ENCODE measurements around the gene TRAPPC2.
A peak's percentile ranks its signal among the peaks of the same experiment; 100 is the strongest.

TRAPPC2 gene

DNA sequence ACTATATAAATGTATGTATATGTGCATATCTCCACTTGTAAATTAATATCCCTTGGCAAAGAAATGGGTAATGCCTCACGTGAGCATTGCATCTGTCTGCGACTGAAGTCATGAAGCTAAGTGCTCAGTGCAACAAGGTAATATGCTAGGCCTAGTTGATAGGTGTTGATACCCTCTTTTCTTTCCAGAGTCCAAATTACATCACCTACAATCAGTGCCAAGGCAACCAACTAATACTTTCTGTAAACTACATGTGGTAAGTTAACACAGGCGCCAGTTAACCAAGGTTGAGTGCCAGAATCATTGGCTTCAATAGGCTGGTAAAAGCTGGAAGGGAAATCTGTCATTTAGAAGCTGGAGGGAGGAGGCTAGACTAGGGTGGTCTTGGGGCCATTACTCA is 41.4 kb upstream of the TRAPPC2 start:
- no peaks in the 10 kb centered on the region for H3K27me3 ChIP-seq (ENCODE audit: insufficient read depth, poor library complexity, severe bottlenecking)
- H3K4me3 ChIP-seq (ENCODE audit: severe bottlenecking), result no peak overlapping the region
- H3K4me1 ChIP-seq (ENCODE audit: insufficient read depth, poor library complexity, severe bottlenecking), result no peaks in the 10 kb centered on the region
- H3K9me3 ChIP-seq (ENCODE audit: severe bottlenecking), result no peaks in the 10 kb centered on the region
- H3K36me3 ChIP-seq (ENCODE audit: low read depth), result no peaks in the 10 kb centered on the region
- DNase-seq (ENCODE audit: low spot score), result no peak
- H3K27ac ChIP-seq (ENCODE audit: poor library complexity, severe bottlenecking), result no peak overlapping the region
- ATAC-seq (ENCODE audit: low read depth), result no peak
- TF ChIP-seq CTCF (IDR thresholded peaks at IDR 0.05; ENCODE audit: poor library complexity, severe bottlenecking), result no peak

GRCh38 chrX:13774696-13775095 is 40.3 kb upstream of the TRAPPC2 start:
- Histone ChIP-seq H3K27ac (ENCODE audit: poor library complexity, severe bottlenecking) (no peak overlapping the region), H3K36me3 (ENCODE audit: low read depth) (no peaks in the 10 kb centered on the region), H3K4me3 (ENCODE audit: severe bottlenecking) (no peak overlapping the region), H3K27me3 (ENCODE audit: insufficient read depth, poor library complexity, severe bottlenecking) (no peaks in the 10 kb centered on the region), H3K9me3 (ENCODE audit: severe bottlenecking) (no peaks in the 10 kb centered on the region), H3K4me1 (ENCODE audit: insufficient read depth, poor library complexity, severe bottlenecking) (no peaks in the 10 kb centered on the region)
- ATAC-seq (ENCODE audit: low read depth) (no peak), DNase-seq (ENCODE audit: low spot score) (no peak)
- TF ChIP-seq CTCF (IDR thresholded peaks at IDR 0.05; ENCODE audit: poor library complexity, severe bottlenecking), result no peak

- Histone ChIP-seq H3K4me1 (ENCODE audit: insufficient read depth, poor library complexity, severe bottlenecking) (no peaks in the 10 kb centered on the region), H3K27ac (ENCODE audit: poor library complexity, severe bottlenecking) (no peak overlapping the region), H3K4me3 (ENCODE audit: severe bottlenecking) (no peak overlapping the region), H3K27me3 (ENCODE audit: insufficient read depth, poor library complexity, severe bottlenecking) (no peaks in the 10 kb centered on the region), H3K9me3 (ENCODE audit: severe bottlenecking) (no peaks in the 10 kb centered on the region), H3K36me3 (ENCODE audit: low read depth) (peaks cover 13% of the 10 kb centered on the region)
- no peak for TF ChIP-seq CTCF (IDR thresholded peaks at IDR 0.05; ENCODE audit: poor library complexity, severe bottlenecking)
- DNase-seq (ENCODE audit: low spot score) (no peak), ATAC-seq (ENCODE audit: low read depth) (no peak)
These were observed 35.7 kb upstream of the TRAPPC2 start for GRCh38 chrX:13770013-13770535.

GRCh38 chrX:13768939-13769338 is 34.5 kb upstream of the TRAPPC2 start:
- ATAC-seq (ENCODE audit: low read depth), result no peak
- Histone ChIP-seq H3K36me3 (ENCODE audit: low read depth) (peaks cover 13% of the 10 kb centered on the region), H3K4me3 (ENCODE audit: severe bottlenecking) (no peak overlapping the region), H3K9me3 (ENCODE audit: severe bottlenecking) (no peaks in the 10 kb centered on the region), H3K27me3 (ENCODE audit: insufficient read depth, poor library complexity, severe bottlenecking) (no peaks in the 10 kb centered on the region), H3K27ac (ENCODE audit: poor library complexity, severe bottlenecking) (no peak overlapping the region), H3K4me1 (ENCODE audit: insufficient read depth, poor library complexity, severe bottlenecking) (no peaks in the 10 kb centered on the region)
- TF ChIP-seq CTCF (IDR thresholded peaks at IDR 0.05; ENCODE audit: poor library complexity, severe bottlenecking), result no peak
- DNase-seq (ENCODE audit: low spot score), result no peak

DNA sequence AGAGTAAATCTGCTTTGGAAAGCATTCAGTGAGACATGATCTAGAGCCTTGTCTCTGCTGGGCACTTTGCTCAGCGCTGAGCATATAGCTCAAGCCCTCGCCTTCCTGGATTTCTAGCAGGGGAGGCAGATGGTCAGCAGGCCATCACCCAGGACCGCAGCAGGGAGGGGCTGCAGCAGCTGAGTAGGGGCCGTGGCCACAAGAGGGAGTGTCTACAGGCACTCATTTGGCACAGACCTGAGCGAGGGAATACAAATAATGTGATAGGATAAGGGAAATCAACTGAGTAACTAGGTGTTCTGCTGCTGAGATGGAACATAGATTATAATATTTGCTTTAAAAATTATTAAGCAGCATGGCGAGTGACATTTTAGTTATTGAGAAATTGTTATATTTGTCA is 30.3 kb upstream of the TRAPPC2 start:
- H3K27me3 ChIP-seq (ENCODE audit: insufficient read depth, poor library complexity, severe bottlenecking), result no peaks in the 10 kb centered on the region
- no peak overlapping the region for H3K27ac ChIP-seq (ENCODE audit: poor library complexity, severe bottlenecking)
- DNase-seq (ENCODE audit: low spot score), result no peak
- no peak for ATAC-seq (ENCODE audit: low read depth)
- no peak overlapping the region for H3K4me3 ChIP-seq (ENCODE audit: severe bottlenecking)
- no peaks in the 10 kb centered on the region for H3K9me3 ChIP-seq (ENCODE audit: severe bottlenecking)
- H3K4me1 ChIP-seq (ENCODE audit: insufficient read depth, poor library complexity, severe bottlenecking), result no peaks in the 10 kb centered on the region
- TF ChIP-seq CTCF (IDR thresholded peaks at IDR 0.05; ENCODE audit: poor library complexity, severe bottlenecking), result peak; percentile 14
- H3K36me3 ChIP-seq (ENCODE audit: low read depth), result peaks cover 36% of the 10 kb centered on the region

Data from RWPE2 (cell line).